Measurements from ENCODE around the gene ZNF174. TPM values are rescaled to one million over a fixed set of nuclear protein-coding genes. Genes with fewer than 3 reads are reported as not detected.

ZNF174 gene
- total and polyA plus RNA-seq, 2 of the 8 experiments (the other 6 are each of a cell fraction or from before 2014, with no cell fraction given) = 9.1 to 12.7 TPM

- 2% methylated on average over 18 of the region's 18 CpGs; no CpG with 5 or more reads in 1 of the 2 experiments for WGBS, 2 experiments (ENCODE audit: extremely low coverage in 1 of 2, insufficient coverage in 1 of 2, insufficient read length in 1 of 2, insufficient replicate concordance in 2 of 2, low coverage in 1 of 2, low lambda C conversion rate in 2 of 2, missing lambda C conversion rate in 1 of 2)
- Histone ChIP-seq H3K79me1 (ENCODE audit: low read depth, low read length) (peaks cover 2% of the 10 kb centered on the region), H3K27me3 (replicated peaks in 1 of 4; ENCODE audit: control insufficient read depth in 3 of 4, extremely low read depth in 1 of 4, insufficient read depth in 3 of 4, low read length in 3 of 4) (no peaks in the 10 kb centered on the region), H2AK5ac (ENCODE audit: low read depth, low read length) (no peak overlapping the region), H2BK5ac (ENCODE audit: low read depth, low read length) (peak overlapping the region; percentile 52; the same call in 1 of the 2 replicates), H2AFZ (ENCODE audit: low read length) (peak overlapping the region; percentile 13; the same call in 1 of the 2 replicates), H3K4me2 (ENCODE audit: insufficient read depth in 1 of 2, low read depth in 2 of 2, low read length in 2 of 2) (peak overlapping the region; percentile 68 to 89), H2BK20ac (ENCODE audit: low read length) (no peak overlapping the region), H4K5ac (ENCODE audit: insufficient read length, low read depth, low read length) (no peak overlapping the region), H3K14ac (ENCODE audit: insufficient read length) (no peak overlapping the region), H3K9ac (replicated peaks in 1 of 4; ENCODE audit: extremely low read depth in 1 of 4, low read depth in 3 of 4, low read length in 3 of 4) (peak overlapping the region; percentile 75 to 85 (median 78)), H3K4me1 (replicated peaks in 1 of 4; ENCODE audit: control insufficient read depth in 3 of 4, insufficient read depth in 4 of 4, low read length in 3 of 4) (peaks cover 0 to 2% (median 0%) of the 10 kb centered on the region in 4 experiments; a peak in 2 of 7 replicates), H4K8ac (ENCODE audit: extremely low read depth, insufficient read depth, low read length) (peak overlapping the region; percentile 53; the same call in 1 of the 2 replicates), H2BK120ac (replicated peaks; ENCODE audit: low read depth, low read length) (no peak overlapping the region), H3K18ac (ENCODE audit: extremely low read depth, low read length) (no peak overlapping the region), H3K36me3 (ENCODE audit: control insufficient read depth in 2 of 4, insufficient read depth in 4 of 4, low read length in 3 of 4) (peaks cover 6 to 41% (median 29%) of the 10 kb centered on the region in 4 experiments; a peak in 7 of 8 replicates), H3K4me3 (ENCODE audit: extremely low read depth in 1 of 4, insufficient read depth in 2 of 4, low read depth in 3 of 4, low read length in 4 of 4) (peak overlapping the region; percentile 86 to 89 (median 87)), H2BK12ac (ENCODE audit: low read depth, low read length) (no peak overlapping the region), H4K20me1 (replicated peaks in 1 of 2; ENCODE audit: control insufficient read depth in 1 of 2, insufficient read depth in 2 of 2, low read length in 2 of 2) (no peaks in the 10 kb centered on the region), H3K27ac (ENCODE audit: low read depth, low read length) (no peak overlapping the region), H3K4ac (replicated peaks; ENCODE audit: insufficient read length, low read depth, low read length) (peak overlapping the region; percentile 97), H3K23ac (ENCODE audit: insufficient read length) (no peak overlapping the region), H3K79me2 (ENCODE audit: control insufficient read depth in 1 of 2, insufficient read depth in 2 of 2, low read length in 2 of 2) (peaks cover 0 to 23% of the 10 kb centered on the region in 2 experiments; a peak in 2 of 4 replicates), H3K56ac (replicated peaks; ENCODE audit: insufficient read length, low read depth, low read length) (no peak overlapping the region), H3K9me3 (ENCODE audit: insufficient read depth in 2 of 2, low read depth in 1 of 2, low read length in 1 of 2) (peaks cover 8 to 18% of the 10 kb centered on the region in 2 experiments; a peak in 3 of 4 replicates), H4K91ac (replicated peaks; ENCODE audit: insufficient read length, low read length) (no peak overlapping the region), H2BK15ac (ENCODE audit: low read length) (no peak overlapping the region), H3K23me2 (ENCODE audit: low read depth, low read length) (peaks cover 9% of the 10 kb centered on the region)
- ChIA-PET POLR2A (ENCODE audit: partially characterized antibody) (interaction anchor here (0.6 to 3.1 kb wide), 10 partner anchors 10 to 145 kb away, joined by 3 to 14 read pairs (median 3); partner anchors contain the start of genes NAA60 and ZNF597), CTCF (ENCODE audit: partially characterized antibody) (interaction anchor here (0.5 kb wide), 1 partner anchor 55 kb away, joined by 3 read pairs; no protein-coding TSS in a partner anchor)
- FAIRE-seq (no peak), DNase-seq (ENCODE audit: low read depth in 1 of 2, low spot score in 2 of 2) (no peak)
- TF ChIP-seq ASH2L (IDR thresholded peaks at IDR 0.05; ENCODE audit: low read length) = no peak
- no peak for TF ChIP-seq MAFK (IDR thresholded peaks at IDR 0.05; ENCODE audit: low read depth, low read length)
- no peak for TF ChIP-seq POLR2AphosphoS5 (IDR thresholded peaks at IDR 0.05; ENCODE audit: low read depth, low read length)
- no peak; the same call in 1 of the 2 replicates for TF ChIP-seq PHF8 (conservative IDR thresholded peaks at IDR 0.05; ENCODE audit: low read depth, low read length)
- no peak for TF ChIP-seq ZNF274 (IDR thresholded peaks at IDR 0.05; ENCODE audit: borderline replicate concordance, extremely low read depth, low read length)
- no peak for TF ChIP-seq GABPA (IDR thresholded peaks at IDR 0.05; ENCODE audit: borderline replicate concordance, insufficient read depth, low read length)
- TF ChIP-seq KDM4A (IDR thresholded peaks at IDR 0.05; ENCODE audit: low read depth, low read length, severe bottlenecking) = no peak
- TF ChIP-seq TAF7 (optimal IDR thresholded peaks at IDR 0.05; ENCODE audit: borderline replicate concordance, low read depth, low read length) = no peak
- no peak for TF ChIP-seq POLR2A (IDR thresholded peaks at IDR 0.05; ENCODE audit: control extremely low read depth in 1 of 2, low read depth in 2 of 2, low read length in 2 of 2)
- TF ChIP-seq GTF2F1 (IDR thresholded peaks at IDR 0.05; ENCODE audit: borderline replicate concordance, low read depth, low read length) = no peak
- no peak for TF ChIP-seq BRCA1 (IDR thresholded peaks at IDR 0.05; ENCODE audit: low read depth, low read length)
- no peak for TF ChIP-seq KDM5A (IDR thresholded peaks at IDR 0.05; ENCODE audit: low read length)
- TF ChIP-seq NANOG (IDR thresholded peaks at IDR 0.05; ENCODE audit: insufficient read depth, low read depth, low read length, poor library complexity, severe bottlenecking) = no peak
- no peak for TF ChIP-seq YY1 (IDR thresholded peaks at IDR 0.05; ENCODE audit: low read depth, low read length)
- no peak for TF ChIP-seq TCF12 (IDR thresholded peaks at IDR 0.05; ENCODE audit: low read depth, low read length)
Observed at GRCh38 chr16:3400446-3400778, 603 bp upstream of the ZNF174 start.

Data from H1 (cell line).